Measurements from ENCODE around the gene KIRREL3. TPM values are rescaled to one million over a fixed set of nuclear protein-coding genes. Genes with fewer than 3 reads are reported as not detected.

Gene KIRREL3
- total RNA-seq, 1 donor from 2014 or later: 0.38 TPM

DNA sequence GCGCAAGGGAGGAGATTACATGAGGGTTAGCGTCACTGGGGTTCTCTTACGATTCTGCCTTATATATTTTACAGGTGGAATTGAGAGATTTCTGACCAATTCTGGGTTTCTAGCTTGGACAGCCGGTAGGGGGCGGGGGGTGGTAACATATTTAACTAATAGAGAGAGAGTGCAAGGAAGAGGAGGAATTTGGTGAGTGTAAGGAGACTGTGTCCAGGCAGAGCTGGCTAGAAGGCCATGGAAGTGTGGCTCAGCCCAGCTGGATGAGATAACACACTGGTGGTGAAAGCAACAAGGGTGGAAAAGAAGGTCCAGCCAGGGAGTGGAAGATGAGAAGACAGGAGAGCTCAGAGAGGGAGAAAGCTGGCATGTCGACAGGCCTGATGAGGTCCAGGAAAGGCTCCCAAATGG, 588.6 kb downstream of the KIRREL3 start:
- H3K27ac Mint-ChIP-seq (ENCODE audit: unreplicated experiment): peak overlapping the region; percentile 7
- DNase-seq (ENCODE audit: low spot score): no peak
- TF ChIP-seq, protein P1, sequence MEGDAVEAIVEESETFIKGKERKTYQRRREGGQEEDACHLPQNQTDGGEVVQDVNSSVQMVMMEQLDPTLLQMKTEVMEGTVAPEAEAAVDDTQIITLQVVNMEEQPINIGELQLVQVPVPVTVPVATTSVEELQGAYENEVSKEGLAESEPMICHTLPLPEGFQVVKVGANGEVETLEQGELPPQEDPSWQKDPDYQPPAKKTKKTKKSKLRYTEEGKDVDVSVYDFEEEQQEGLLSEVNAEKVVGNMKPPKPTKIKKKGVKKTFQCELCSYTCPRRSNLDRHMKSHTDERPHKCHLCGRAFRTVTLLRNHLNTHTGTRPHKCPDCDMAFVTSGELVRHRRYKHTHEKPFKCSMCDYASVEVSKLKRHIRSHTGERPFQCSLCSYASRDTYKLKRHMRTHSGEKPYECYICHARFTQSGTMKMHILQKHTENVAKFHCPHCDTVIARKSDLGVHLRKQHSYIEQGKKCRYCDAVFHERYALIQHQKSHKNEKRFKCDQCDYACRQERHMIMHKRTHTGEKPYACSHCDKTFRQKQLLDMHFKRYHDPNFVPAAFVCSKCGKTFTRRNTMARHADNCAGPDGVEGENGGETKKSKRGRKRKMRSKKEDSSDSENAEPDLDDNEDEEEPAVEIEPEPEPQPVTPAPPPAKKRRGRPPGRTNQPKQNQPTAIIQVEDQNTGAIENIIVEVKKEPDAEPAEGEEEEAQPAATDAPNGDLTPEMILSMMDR (IDR thresholded peaks at IDR 0.05; ENCODE audit: unreplicated experiment): no peak
- H3K4me3 Mint-ChIP-seq (ENCODE audit: unreplicated experiment): no peak overlapping the region
- H3K36me3 Mint-ChIP-seq (ENCODE audit: low read depth, unreplicated experiment): peaks cover 29% of the 10 kb centered on the region
- peaks cover 13% of the 10 kb centered on the region for H3K27me3 Mint-ChIP-seq (ENCODE audit: unreplicated experiment)
- no peaks in the 10 kb centered on the region for H3K9me3 Mint-ChIP-seq (ENCODE audit: unreplicated experiment)
- H3K4me1 Mint-ChIP-seq (ENCODE audit: unreplicated experiment): peaks cover 10% of the 10 kb centered on the region

DNA sequence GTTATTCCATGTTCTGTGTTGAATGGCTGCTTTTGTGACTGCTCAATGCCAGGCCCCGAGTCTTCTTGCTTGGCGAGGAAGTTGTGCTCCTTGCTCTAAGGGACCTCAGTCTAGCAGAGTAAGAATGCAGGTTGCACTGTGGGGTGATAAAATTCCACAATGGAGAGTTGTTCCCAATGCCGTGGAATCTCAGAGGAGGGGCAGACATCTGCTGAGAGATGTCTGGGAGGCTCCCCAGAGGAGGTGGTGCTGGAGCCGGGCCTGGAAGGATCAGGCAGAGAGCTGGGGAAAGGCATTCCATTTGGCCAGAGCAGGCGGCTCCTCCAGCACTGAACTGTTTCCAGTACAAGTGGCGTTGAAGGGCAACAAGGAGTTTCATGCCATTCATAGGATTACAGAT, 589.9 kb downstream of the KIRREL3 start:
- peak overlapping the region; percentile 8 for H3K27ac Mint-ChIP-seq (ENCODE audit: unreplicated experiment)
- TF ChIP-seq, protein P1 (IDR thresholded peaks at IDR 0.05; ENCODE audit: unreplicated experiment): no peak
- H3K9me3 Mint-ChIP-seq (ENCODE audit: unreplicated experiment): no peaks in the 10 kb centered on the region
- H3K4me1 Mint-ChIP-seq (ENCODE audit: unreplicated experiment): peaks cover 3% of the 10 kb centered on the region
- H3K36me3 Mint-ChIP-seq (ENCODE audit: low read depth, unreplicated experiment): peaks cover 24% of the 10 kb centered on the region
- DNase-seq (ENCODE audit: low spot score): no peak
- H3K27me3 Mint-ChIP-seq (ENCODE audit: unreplicated experiment): peaks cover 8% of the 10 kb centered on the region
- H3K4me3 Mint-ChIP-seq (ENCODE audit: unreplicated experiment): no peak overlapping the region

DNA sequence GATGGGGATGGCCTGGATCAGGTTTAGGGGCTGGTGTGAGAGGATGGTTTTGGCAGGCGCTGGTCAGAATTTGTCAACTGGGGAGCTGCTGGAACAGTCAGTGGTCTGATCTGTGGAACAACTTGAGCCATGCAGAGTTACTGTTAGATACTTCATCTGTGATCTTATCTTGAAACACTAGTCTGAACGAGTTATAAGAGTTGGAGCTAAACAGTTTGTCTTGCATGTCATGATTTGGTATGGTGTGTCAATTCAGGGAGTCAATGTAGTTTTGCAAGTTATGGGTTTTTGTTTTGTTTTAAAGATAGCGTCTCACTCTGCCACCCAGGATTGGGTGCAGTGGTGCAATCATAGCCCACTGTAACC, 591.0 kb downstream of the KIRREL3 start:
- H3K27me3 Mint-ChIP-seq (ENCODE audit: unreplicated experiment): peaks cover 7% of the 10 kb centered on the region
- TF ChIP-seq, protein P1 (IDR thresholded peaks at IDR 0.05; ENCODE audit: unreplicated experiment): no peak
- peak overlapping the region; percentile 45 for H3K4me3 Mint-ChIP-seq (ENCODE audit: unreplicated experiment)
- peaks cover 3% of the 10 kb centered on the region for H3K4me1 Mint-ChIP-seq (ENCODE audit: unreplicated experiment)
- H3K9me3 Mint-ChIP-seq (ENCODE audit: unreplicated experiment): no peaks in the 10 kb centered on the region
- H3K27ac Mint-ChIP-seq (ENCODE audit: unreplicated experiment): no peak overlapping the region
- no peak for DNase-seq (ENCODE audit: low spot score)
- H3K36me3 Mint-ChIP-seq (ENCODE audit: low read depth, unreplicated experiment): peaks cover 24% of the 10 kb centered on the region

DNA sequence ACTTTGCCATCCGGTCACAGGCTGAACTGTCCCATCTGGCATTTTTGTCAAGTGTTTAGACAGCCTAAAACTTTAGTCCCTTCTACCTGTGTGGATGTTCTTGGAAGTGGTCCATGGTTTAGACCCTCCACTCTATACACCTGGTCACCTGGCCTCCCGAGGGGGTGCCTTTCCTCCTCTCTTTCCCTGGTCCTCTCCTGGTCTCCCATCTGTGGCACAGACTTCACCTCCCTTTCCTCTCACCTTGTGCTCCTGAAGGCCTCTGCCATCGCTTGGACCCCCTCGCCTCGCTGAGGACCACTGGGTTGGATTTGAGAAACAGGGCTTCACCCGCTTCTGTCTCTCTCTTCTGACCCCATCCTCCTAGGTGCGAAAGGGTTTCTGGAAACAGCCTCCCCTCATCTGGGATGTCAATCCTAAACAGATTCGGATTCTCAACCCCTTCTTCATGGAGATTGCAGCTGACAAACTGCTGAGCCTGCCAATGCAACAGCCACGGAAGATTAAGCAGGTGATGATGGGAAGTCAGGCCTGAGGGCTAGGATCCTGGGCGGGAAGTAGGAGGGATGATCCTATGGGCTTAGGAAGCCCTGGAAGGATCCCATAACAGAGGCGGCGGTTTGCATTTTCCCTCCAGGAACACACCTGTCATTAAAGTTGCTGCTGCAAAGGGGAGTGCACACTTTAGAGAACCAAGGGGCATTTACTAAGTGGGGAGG, 591.5 kb downstream of the KIRREL3 start:
- DNase-seq (ENCODE audit: low spot score): no peak
- Mint-ChIP-seq H3K27me3 (ENCODE audit: unreplicated experiment) (peaks cover 12% of the 10 kb centered on the region), H3K36me3 (ENCODE audit: low read depth, unreplicated experiment) (peaks cover 24% of the 10 kb centered on the region), H3K4me3 (ENCODE audit: unreplicated experiment) (peak overlapping the region; percentile 45), H3K27ac (ENCODE audit: unreplicated experiment) (no peak overlapping the region), H3K9me3 (ENCODE audit: unreplicated experiment) (no peaks in the 10 kb centered on the region), H3K4me1 (ENCODE audit: unreplicated experiment) (peaks cover 3% of the 10 kb centered on the region)
- TF ChIP-seq, protein P1 (IDR thresholded peaks at IDR 0.05; ENCODE audit: unreplicated experiment): no peak

DNA sequence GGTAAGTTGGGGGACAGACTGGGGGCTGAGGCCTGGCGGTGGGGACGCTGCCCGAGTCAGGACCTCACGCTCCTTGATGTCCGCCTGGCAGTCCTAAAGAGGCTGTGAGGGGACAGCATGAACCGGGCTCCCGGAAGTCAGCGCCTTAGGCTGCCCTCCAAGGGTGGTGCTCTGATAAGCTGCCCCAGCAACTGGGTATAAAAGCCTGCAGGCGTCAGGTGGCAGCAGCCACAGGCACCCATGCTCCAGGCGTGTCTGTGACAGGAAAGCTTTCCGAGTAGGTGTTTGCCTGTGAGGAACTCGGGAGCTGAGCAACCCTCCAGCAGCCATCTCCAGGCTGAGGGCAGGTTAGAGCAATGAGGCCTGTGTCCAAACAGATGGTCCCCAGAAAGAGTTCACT, 592.1 kb downstream of the KIRREL3 start:
- Mint-ChIP-seq H3K27ac (ENCODE audit: unreplicated experiment) (no peak overlapping the region), H3K4me3 (ENCODE audit: unreplicated experiment) (no peak overlapping the region), H3K36me3 (ENCODE audit: low read depth, unreplicated experiment) (peaks cover 24% of the 10 kb centered on the region), H3K27me3 (ENCODE audit: unreplicated experiment) (peaks cover 12% of the 10 kb centered on the region), H3K4me1 (ENCODE audit: unreplicated experiment) (peaks cover 3% of the 10 kb centered on the region), H3K9me3 (ENCODE audit: unreplicated experiment) (no peaks in the 10 kb centered on the region)
- TF ChIP-seq, protein P1 (IDR thresholded peaks at IDR 0.05; ENCODE audit: unreplicated experiment): no peak
- no peak for DNase-seq (ENCODE audit: low spot score)
